Cardiac fibroblast (primary cell): ENCODE results near the gene SLC2A13.
A peak's percentile ranks its signal among the peaks of the same experiment; 100 is the strongest.
"Not testable (repeated sequence)": the region's sequence is repeated elsewhere in the genome, so short reads cannot be mapped to it uniquely, and the experiment has no call there.

Experiments
- DNase-seq, 2 donors: peaks; one replicate each; pipeline versions ENCODE4 v3.0.0 to v3.0.0-alpha.2; 2010; ENCODE audit warnings: low read depth in 2 of 2
- H3K4me3 ChIP-seq, 2 donors: replicated peaks in 1 of 2; 1 replicate in 1 of 2; 2 replicates in 1 of 2; pipeline ENCODE4 v1.5.1; 2011; ENCODE audit warnings: low read depth in 2 of 2, low read length in 2 of 2, mild to moderate bottlenecking in 2 of 2, moderate library complexity in 1 of 2
- TF ChIP-seq, protein P1 (sequence below): IDR thresholded peaks from one replicate; pipeline ENCODE4 v1.5.1; 2011; ENCODE audit warnings: low read depth, mild to moderate bottlenecking, low read length, inconsistent platforms

SLC2A13 gene

DNA sequence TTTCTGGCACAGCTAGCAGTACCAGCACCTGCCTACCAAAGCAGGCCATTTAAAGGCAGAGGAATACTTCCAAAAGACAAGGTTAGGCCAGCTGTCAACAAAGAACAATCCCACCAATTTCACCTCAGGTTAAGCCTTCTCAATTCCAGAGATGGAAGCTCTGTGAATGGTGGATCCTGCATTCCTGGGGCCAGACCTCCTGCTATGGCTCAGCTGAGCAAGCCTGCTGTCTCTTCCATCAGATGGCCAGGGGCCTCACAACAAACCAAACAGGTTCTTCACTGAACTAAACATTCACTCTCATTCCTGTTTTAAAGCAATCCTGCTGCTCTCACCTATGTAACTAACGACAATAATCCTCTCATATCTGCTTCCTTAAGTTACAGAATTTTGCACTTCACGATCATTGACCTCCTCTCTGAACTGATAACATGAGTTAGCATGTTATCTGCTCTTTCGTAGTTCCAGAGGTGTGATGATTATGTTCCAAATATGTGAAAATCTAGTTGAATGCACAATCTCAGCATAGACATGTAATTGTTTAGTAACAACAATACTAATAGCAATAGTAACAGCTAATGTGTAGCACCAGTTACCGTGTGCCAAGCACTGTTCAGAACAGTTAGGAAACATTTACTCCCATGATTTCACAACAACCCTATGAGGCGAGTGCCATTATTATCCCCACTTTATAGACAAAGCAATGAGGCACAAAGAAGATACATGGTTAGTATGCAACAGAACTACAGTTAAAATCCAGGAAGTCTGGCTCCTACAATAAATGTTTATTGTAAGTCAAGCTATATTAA lies 73.2 kb downstream of the SLC2A13 start:
- TF ChIP-seq, protein P1, sequence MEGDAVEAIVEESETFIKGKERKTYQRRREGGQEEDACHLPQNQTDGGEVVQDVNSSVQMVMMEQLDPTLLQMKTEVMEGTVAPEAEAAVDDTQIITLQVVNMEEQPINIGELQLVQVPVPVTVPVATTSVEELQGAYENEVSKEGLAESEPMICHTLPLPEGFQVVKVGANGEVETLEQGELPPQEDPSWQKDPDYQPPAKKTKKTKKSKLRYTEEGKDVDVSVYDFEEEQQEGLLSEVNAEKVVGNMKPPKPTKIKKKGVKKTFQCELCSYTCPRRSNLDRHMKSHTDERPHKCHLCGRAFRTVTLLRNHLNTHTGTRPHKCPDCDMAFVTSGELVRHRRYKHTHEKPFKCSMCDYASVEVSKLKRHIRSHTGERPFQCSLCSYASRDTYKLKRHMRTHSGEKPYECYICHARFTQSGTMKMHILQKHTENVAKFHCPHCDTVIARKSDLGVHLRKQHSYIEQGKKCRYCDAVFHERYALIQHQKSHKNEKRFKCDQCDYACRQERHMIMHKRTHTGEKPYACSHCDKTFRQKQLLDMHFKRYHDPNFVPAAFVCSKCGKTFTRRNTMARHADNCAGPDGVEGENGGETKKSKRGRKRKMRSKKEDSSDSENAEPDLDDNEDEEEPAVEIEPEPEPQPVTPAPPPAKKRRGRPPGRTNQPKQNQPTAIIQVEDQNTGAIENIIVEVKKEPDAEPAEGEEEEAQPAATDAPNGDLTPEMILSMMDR = no peak
- DNase-seq = peak in 1 of 2 donors; percentile 6
- H3K4me3 ChIP-seq = no peak overlapping the region

DNA sequence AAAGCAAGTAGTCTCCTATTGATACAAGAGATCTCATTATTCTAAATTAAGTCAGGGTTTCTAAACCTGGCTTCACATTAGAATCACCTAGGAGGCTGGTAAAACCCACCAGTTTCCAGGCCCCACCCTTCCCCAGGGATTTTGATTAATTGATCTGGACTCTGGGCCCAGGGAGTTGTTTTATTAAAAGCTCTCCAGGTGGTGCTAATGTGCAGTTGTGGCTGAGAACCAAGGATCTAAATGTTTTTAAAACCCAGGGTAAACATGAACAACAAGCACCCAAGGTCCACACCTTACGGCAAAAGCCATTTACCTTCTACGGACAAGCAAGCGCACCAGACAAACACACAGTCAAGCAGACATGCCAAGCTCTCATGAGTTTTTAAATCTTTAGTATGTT lies 73.9 kb downstream of the SLC2A13 start:
- peak in 1 of 2 donors; percentile 16 for DNase-seq
- TF ChIP-seq, protein P1 = no peak
- H3K4me3 ChIP-seq = no peak overlapping the region

DNA sequence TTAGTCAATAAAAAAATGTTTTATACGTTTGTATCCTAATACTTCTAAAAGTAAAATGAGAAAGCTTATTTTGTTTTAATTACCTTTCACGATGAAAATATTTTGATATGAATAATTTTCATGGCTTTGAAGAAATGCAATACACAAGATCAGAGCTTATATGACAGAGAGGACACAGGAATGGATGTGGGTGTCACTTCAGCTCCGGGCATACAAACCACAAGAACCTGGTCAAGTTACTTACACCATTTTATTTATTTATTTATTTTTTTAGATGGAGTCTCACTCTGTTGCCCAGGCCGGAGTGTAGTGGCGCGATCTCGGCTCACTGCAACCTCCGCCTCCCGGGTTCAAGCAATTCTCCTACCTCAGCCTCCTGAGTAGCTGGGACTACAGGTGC lies 74.9 kb downstream of the SLC2A13 start:
- H3K4me3 ChIP-seq, DNase-seq: not testable (repeated sequence)

DNA sequence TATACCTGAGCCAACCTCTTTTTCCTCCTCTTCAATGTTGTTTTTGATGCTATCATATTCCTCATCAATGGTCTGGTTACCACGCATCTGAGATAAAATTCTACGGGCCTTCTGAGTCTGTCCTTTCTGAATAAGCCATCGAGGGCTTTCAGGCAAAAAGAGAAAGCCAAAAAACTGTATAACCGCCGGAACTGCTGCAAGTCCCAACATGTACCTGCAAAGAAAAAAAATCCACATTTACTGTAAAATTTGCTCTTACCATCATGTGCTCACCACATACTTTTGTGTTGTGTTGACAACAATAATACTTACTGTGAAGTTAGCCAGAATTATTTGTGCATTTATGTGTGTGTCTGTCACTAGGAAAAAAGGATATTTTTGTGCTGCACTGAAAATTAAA lies 77.6 kb downstream of the SLC2A13 start:
- no peak overlapping the region for H3K4me3 ChIP-seq
- DNase-seq = no peak
- TF ChIP-seq, protein P1 = no peak

DNA sequence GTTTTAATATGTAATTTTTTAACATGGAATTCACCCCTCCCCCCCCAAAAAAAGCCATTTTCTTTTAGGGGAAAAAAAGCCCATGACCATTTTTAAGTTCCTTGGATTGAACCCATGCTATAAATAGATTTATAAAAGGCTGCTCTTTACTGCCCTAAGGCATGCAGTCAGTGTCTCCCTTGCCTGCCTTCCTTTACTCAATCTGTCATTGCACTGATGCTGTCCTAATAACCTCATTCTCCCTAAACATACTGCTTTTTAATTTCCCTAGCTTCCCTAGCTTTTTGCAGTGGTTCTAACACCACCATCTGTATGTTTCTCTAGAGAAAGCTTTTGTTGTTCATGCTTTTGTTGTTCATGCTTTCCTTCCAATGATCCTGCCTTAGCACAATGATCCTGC lies 83.0 kb downstream of the SLC2A13 start:
- TF ChIP-seq, protein P1 = no peak
- no peak overlapping the region for H3K4me3 ChIP-seq

DNA sequence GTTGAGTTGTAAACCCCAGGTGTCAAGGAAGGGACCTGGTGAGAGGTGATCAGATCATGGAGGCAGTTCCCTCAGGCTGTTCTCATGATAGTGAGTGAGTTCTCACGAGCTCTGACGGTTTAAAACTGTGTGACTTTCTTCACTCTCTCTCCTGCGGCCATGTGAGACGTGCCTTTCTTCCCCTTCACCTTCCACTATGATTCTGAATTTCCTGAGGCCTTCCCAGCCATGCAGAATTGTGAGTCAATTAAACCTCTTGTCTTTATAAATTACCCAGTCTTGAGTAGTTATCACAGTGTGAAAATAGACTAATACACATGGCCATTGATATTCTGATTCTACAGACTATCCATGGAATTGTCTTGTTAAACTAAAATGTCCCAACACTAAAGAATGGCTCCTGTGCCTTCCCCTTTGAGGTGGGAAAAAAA lies 85.6 kb downstream of the SLC2A13 start:
- no peak overlapping the region for H3K4me3 ChIP-seq
- TF ChIP-seq, protein P1 = no peak
- DNase-seq = no peak

More for the DNA sequence above, 83.0 kb downstream of the SLC2A13 start:
- no peak for DNase-seq

DNA sequence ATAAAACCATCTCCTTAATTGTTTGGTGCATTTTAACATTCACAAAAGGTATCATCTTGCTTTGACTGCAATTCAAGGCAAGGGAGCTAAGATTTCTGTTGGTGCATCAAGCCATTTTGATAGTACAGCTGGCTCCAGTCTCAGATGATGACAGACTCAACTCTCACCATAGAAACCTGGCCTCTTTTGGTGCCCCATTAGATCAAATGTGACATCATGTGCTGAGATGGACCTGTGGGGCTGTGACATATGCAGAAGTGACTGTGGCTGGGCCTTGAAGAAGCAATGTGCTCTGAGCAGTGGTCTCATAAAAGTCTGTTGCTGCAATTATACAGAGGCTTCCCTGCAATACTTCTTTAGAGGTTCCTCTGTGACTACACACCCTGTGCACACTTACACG lies 88.4 kb downstream of the SLC2A13 start:
- DNase-seq = peak in 1 of 2 donors; percentile 25
- TF ChIP-seq, protein P1 = no peak
- no peak overlapping the region for H3K4me3 ChIP-seq
